Endometrium (tissue), 2 donors: ENCODE data around the gene PIP4K2B.
"Not testable (repeated sequence)": the region's sequence is repeated elsewhere in the genome, so short reads cannot be mapped to it uniquely, and the experiment has no call there.

Experiments used
- FAIRE-seq: peaks from 2 replicates; lab custom pipeline; 2012; peaks lifted over from hg19 to GRCh38; lab: Jason Lieb, UNC
- donor health status: control.
- donor health status: control.

Gene PIP4K2B

GRCh38 chr17:38729368-38729885 is 69.9 kb downstream of the PIP4K2B start:
- FAIRE-seq, result no peak

GRCh38 chr17:38728290-38728831 is 71.0 kb downstream of the PIP4K2B start:
- no peak for FAIRE-seq

GRCh38 chr17:38727736-38728135 is 71.6 kb downstream of the PIP4K2B start:
- no peak for FAIRE-seq

- not testable (repeated sequence) for FAIRE-seq
Observed at GRCh38 chr17:38726145-38726544, 73.2 kb downstream of the PIP4K2B start.

GRCh38 chr17:38725066-38725465 is 74.3 kb downstream of the PIP4K2B start:
- FAIRE-seq, result no peak

GRCh38 chr17:38724337-38724988 is 74.9 kb downstream of the PIP4K2B start:
- FAIRE-seq, result no peak

GRCh38 chr17:38721802-38722201 is 77.6 kb downstream of the PIP4K2B start:
- FAIRE-seq, result no peak

- no peak for FAIRE-seq
Observed at GRCh38 chr17:38720941-38721340, 78.4 kb downstream of the PIP4K2B start.

GRCh38 chr17:38719943-38720641 is 79.3 kb downstream of the PIP4K2B start:
- FAIRE-seq, result no peak

GRCh38 chr17:38719289-38719942 is 79.9 kb downstream of the PIP4K2B start:
- no peak for FAIRE-seq

GRCh38 chr17:38717139-38717745 is 82.1 kb downstream of the PIP4K2B start:
- FAIRE-seq, result no peak

- no peak for FAIRE-seq
Observed at GRCh38 chr17:38716368-38717005, 82.9 kb downstream of the PIP4K2B start.
